CMK (cell line): Measurements from ENCODE around the gene SEMA6B.
"Not testable (repeated sequence)": the region's sequence is repeated elsewhere in the genome, so short reads cannot be mapped to it uniquely, and the experiment has no call there.

Experiments used
- DNase-seq: peaks from one replicate; pipeline ENCODE4 v3.0.0-alpha.2; 2010; ENCODE audit warnings: low read depth

Gene SEMA6B

DNA sequence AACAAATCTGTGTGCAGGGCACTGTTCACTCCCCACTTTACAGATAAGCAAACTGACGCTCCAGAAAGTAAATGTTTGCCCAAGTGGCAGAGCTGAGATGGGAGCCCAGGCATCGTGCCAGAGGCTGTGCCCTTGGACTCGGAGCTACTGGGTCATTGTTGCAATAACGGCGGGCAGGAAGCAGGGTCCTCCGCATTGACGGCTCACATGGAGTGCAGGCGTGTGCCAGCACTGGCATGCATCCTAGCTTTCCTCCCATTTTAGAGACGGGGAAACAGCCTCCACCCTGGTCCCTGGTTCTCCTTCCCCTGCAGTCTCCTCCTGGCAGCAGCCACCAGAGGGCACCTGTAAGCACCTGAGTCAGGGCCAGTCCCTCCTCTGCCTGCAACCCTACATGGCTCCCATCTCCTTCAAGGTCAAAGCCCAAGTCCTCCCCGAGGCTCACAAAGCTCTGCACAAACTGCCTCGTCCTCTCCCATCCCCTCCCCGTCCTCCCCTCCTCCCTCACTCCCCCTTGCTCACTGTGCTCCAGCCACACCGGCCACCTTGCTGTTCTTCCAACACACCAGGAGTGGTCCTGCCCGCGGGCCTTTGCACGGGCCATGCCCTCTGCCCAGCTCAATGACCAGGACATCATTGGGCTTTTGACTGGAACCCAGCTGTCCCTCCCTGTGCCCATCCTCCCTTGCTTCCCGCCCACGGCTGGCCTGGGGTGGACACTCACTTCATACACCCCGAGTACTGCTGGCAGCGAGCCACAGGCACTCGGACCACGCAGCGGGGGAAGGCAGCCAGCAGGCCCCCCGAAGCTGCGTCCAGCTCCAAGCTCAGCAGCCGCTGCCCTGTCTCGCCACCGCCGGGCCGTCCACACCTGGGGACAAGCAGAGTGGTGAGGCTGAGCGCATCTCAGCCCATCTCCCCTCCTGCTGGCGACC, 11.9 kb downstream of the SEMA6B start:
- DNase-seq: no peak

GRCh38 chr19:4543842-4544647, 15.4 kb downstream of the SEMA6B start:
- DNase-seq: no peak

- no peak for DNase-seq
Measured at GRCh38 chr19:4542896-4543841, 16.3 kb downstream of the SEMA6B start.

- not testable (repeated sequence) for DNase-seq
Measured at GRCh38 chr19:4541806-4542145, 17.7 kb downstream of the SEMA6B start.

DNA sequence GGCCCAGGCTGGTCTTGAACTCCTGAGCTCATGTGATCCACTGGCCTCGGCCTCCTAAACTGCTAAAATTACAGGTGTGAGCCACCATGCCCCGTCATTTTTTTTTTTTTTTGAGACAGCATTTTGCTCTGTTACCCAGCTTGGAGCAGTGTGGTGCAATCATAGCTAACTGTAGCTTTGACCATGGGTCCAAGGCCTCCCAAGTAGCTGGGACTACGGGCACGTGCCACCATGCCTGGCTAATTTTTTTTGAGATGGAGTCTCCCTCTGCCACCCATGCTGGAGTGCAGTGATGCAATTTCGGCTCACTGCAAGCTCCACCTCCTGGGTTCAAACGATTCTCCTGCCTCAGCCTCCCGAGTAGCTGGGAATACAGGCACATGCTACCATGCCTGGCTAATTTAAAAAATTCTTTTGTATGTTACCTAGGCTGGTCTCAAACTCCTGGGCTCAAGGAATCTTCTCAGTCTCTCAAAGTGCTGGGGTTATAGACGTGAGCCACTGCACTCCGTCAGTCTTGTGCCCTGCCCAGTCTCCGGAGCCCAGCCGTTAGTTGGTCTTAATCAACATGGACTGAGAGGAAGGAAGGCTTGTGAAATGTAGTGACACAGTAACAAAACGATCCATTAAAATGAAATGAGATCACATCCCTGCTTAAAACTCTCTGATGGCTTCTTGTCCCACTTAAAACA, 18.2 kb downstream of the SEMA6B start:
- no peak for DNase-seq

GRCh38 chr19:4539693-4540581, 19.5 kb downstream of the SEMA6B start, which contains the start of gene LRG1:
Gene LRG1, minus strand, starts transcription at chr19:4540036. Its CDS starts 23 bp downstream, at chr19:4540013.
- no peak for DNase-seq

DNA sequence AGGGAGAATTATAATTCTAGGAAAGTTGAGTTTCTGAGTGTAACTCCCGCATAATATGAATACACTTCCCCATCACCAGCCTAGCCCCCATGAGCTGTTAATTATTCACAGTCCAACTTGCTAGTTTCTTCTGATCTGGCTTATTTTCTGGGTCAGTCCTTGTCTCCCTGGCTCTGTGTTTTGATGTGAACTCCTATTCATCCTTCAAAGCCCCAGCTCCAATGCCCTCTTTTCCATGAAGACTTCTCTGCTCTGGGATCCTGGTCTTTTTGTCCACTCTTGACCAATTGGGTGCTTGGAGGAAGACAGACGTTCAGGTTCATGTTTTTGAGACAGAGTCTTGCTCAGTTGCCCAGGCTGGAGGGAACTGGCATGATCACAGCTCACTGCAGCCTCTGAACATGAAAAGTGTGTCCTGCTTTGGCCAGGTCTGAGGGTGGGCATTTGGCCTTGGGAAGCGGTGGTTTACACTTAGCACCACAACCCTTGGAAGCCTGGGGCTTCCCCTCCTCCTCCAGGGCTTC, 20.3 kb downstream of the SEMA6B start:
- no peak for DNase-seq

DNA sequence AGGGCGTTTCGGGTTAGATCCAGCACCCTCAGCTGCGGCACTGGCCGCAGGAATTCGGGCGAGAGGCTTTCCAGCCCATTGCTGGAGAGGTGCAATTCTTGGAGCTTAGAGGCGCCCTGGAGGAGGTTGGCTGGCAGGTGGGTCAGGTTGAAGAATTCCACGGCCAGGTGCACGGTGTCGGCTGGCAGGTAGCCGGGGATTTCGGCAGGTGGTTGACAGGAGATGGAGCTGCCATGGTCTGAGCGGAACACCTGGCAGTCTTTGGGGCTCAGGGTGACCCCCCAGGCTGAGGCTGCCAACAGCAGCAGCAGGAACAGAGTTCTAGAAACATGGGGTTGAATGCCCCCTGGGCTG, 20.9 kb downstream of the SEMA6B start:
- no peak for DNase-seq

- DNase-seq: no peak
Measured at GRCh38 chr19:4537953-4538600, 21.4 kb downstream of the SEMA6B start.

DNA sequence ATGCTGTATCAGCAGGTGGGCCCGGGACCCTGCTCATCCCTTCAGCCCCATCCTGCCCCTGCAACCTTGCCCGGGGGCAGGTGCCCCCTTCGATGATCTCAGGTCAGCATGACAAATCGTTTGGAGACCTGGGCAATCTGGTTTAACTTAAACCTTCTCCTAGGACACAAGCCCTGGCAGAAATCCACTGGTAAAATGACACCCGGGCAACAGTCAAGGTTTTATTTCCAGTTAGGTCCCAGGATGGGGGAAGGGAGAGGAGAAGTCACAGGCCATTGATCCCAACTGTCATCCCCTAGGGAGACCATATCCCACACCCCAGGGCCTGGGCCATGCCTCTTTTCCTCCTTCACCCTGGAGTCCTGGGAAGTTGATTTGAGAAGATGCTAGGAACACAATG, 22.7 kb downstream of the SEMA6B start:
- DNase-seq: no peak

DNA sequence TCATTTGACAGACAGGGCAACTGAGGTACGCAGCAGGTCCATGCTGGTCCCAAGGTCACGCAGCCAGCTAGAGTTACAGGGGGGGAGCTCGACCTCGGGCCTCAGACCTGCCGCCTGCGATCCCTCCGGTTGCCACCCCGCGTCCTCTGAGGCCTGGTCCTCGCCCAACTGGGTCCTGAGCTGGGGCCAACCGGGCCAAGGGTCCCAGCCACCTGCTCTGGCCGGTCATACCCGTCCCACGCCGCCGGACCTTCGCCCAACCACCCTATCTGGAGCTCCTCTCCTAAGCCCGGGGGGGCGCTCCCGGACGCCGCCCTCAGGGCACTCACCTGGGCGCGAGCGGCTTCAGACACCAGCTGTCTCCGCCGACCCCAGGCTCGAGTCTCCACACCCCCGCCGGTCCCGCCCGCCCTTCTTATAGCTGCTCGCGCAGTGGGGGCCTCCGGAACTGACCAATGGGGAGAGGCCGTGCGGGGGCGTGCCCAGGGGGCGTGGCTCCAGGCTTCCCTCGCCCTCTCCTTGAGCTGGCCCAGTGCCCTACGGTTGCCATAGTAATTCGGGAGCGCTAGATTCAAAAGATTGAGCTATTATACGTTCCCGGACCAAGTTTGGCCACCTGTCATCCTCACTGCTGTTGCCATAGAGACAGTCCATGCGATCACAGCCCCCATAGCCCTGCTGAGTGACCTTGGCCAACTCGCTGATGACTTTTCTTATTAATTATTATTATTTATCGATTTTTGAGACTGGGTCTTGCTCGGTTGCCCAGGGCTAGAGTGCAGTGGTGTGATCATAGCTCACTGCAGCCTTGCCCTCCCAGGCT, 24.4 kb downstream of the SEMA6B start, which contains the start of gene PLIN5:
TSS of gene PLIN5 (minus strand) at position 389 of the 823 bp plus-strand sequence. CDS start 1,150 bp downstream, outside the sequence.
- no peak for DNase-seq

DNA sequence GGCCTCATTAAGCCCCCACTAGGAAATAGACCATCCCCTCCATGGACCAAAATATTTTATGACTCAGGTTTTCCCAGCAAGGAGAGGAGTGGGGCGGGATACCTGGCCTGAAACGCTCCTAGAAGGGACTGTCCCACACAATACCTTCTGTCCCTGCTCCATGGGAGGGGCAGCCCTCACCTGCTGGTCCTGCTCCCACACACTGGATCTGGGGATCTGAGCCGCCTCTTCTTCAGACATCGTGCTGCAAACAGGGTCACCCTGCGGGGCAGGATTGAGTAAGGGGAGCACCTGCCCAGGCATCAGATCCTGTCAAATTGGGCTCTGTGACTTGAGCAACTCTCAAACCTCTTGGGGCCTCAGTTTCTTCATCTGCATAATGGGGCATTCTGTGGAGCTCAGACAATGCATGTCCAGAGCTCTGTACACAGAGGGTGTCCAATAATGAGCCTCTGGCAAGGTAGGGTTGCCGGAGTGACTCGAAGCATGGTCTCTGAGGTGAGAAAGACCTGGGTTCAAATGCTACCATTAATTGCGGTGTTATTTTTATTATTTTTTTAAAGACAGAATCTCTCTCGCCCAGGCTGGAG, 25.6 kb downstream of the SEMA6B start:
- no peak for DNase-seq

DNA sequence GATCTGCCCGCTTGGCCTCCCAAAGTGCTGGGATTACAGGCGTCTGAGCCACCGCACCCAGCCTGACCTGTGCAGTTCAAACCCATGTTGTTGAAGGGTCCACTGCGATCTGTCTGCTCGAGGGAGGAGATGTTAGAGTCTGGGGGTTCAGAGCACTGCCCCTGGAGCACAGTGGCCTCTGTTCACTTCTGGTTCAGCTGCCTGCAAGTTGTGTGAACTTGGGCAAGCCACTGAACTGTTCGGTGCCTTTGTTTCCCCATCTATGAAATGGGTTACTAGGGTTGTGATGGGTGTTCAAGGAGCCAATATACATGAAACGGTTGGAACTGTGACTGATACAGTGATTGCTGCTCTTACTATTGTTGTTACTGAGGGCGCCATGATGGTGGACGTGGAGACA, 26.1 kb downstream of the SEMA6B start:
- no peak for DNase-seq

- DNase-seq: no peak
Measured at GRCh38 chr19:4531562-4532165, 27.8 kb downstream of the SEMA6B start.

GRCh38 chr19:4529924-4530522, 29.5 kb downstream of the SEMA6B start:
- DNase-seq: no peak

DNA sequence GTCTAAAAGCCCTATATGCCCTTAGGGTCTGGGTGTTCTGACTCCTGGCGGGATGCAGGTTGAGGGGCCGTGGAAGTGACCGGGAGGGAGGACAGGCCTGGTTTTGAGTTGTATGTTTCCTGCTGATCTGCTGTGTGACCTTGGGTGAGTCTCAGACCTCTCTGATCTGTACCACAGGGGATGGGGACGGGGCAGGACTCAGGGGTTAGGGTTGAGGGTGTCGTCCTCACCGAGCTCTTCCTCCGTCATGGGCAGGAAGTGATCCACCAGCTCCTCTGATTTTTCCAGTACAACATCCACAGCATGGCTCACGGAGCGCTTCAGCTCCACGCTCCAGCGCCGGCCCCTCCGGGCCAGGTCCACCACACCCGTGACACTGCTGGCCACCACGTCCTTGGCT, 30.6 kb downstream of the SEMA6B start:
- no peak for DNase-seq

- not testable (repeated sequence) for DNase-seq
Measured at GRCh38 chr19:4527377-4527776, 32.1 kb downstream of the SEMA6B start.
